DOHH2 (cell line): ENCODE measurements around the gene MTA2.

Experiments used
- CTCF ChIP-seq: fragments of 200-600 bp; sonication (generic); IDR thresholded peaks from one replicate; pipeline ENCODE4 v1.5.1; 2014; ENCODE audit warnings: antibody characterized with exemption, mild to moderate bottlenecking, low read depth, low read length; ENCODE audit not compliant: poor library complexity, severe bottlenecking
- EZH2phosphoT487 ChIP-seq: fragments of 200-600 bp; sonication (generic); IDR thresholded peaks from 2 replicates; pipeline ENCODE4 v1.6.1; 2017; ENCODE audit warnings: borderline replicate concordance, mild to moderate bottlenecking, antibody characterized with exemption, low read length, moderate library complexity, mixed read lengths

DNA sequence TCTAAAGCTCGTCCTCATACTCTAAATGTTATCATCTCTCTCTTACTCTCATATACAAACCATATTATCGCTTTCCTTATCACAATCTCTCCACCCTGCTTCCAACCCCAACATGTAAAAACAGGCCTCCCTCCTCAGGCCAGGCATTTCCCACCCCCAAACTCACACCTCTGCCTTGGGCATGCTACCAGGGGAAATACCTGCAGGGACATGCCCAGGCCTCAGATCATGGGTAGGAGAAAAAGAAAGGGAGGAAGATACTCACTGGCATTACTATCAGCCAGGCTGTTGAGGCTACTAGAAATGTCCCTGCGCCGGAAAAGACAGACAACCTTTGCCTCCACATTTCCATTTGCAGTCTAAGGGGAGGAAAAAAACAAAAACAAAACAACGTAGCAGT lies 1.8 kb downstream of the MTA2 start:
- TF ChIP-seq CTCF (no peak), EZH2phosphoT487 (no peak)
